Stomach (tissue), 9 donors: ENCODE data around the gene VAV3. TPM values are rescaled to one million over a fixed set of nuclear protein-coding genes. Genes with fewer than 3 reads are reported as not detected.

Source experiments
- DNase-seq, 2 donors: peaks; one replicate each; pipeline versions ENCODE4 v3.0.0 to v3.0.0-alpha.2; 2013 to 2019
- H3K27ac ChIP-seq, 5 donors: fragments of 200-600 bp in 4 of 5; sonication (generic) in 4 of 5; one replicate each; pipeline ENCODE4 v1.5.1; 2013 to 2019; ENCODE audit warnings: mild to moderate bottlenecking in 1 of 5, moderate library complexity in 1 of 5
- H3K27me3 ChIP-seq, 3 donors: fragments of 200-600 bp; sonication (generic); one replicate each; pipeline ENCODE4 v1.5.1; 2017 to 2019; ENCODE audit warnings: mixed run types in 1 of 3
- H3K36me3 ChIP-seq, 4 donors: fragments of 200-600 bp; sonication (generic); 1 replicate in 3 of 4; 2 replicates in 1 of 4; pipeline ENCODE4 v1.5.1; 2016 to 2019
- H3K4me1 ChIP-seq, 4 donors: fragments of 200-600 bp; sonication (generic); one replicate each; pipeline ENCODE4 v1.5.1; 2016 to 2019
- H3K4me3 ChIP-seq, 4 donors: fragments of 200-600 bp; sonication (generic) in 3 of 4; one replicate each; pipeline ENCODE4 v1.5.1; 2016 to 2019; ENCODE audit warnings: mild to moderate bottlenecking in 1 of 4
- H3K9me3 ChIP-seq, 4 donors: fragments of 200-600 bp; sonication (generic); one replicate each; pipeline ENCODE4 v1.5.1; 2016 to 2019
- CTCF ChIP-seq, 7 experiments: fragments of 450-650 bp in 4 of 7; fragments of 200-600 bp in 3 of 7; sonication (generic) in 3 of 7; IDR thresholded peaks; one replicate each; pipeline ENCODE4 v1.5.1; 2016 to 2019; ENCODE audit warnings: antibody characterized with exemption in 7 of 7, control low read depth in 2 of 7, mild to moderate bottlenecking in 1 of 7
- EP300 ChIP-seq: sonication (generic); formaldehyde crosslinking; IDR thresholded peaks from one replicate; pipeline ENCODE4 v1.6.1; 2017; ENCODE audit warnings: antibody characterized with exemption
- POLR2A ChIP-seq, 4 donors: fragments of 450-650 bp; IDR thresholded peaks; one replicate each; pipeline ENCODE4 v1.6.1; 2016; ENCODE audit warnings: antibody characterized with exemption in 4 of 4, control low read depth in 2 of 4, mild to moderate bottlenecking in 1 of 4, moderate library complexity in 1 of 4
- POLR2AphosphoS5 ChIP-seq, 3 donors: sonication (generic); formaldehyde crosslinking; IDR thresholded peaks; one replicate each; pipeline ENCODE4 v1.6.1; 2016; ENCODE audit warnings: antibody characterized with exemption in 3 of 3
- WGBS, 5 donors: extraction: QIAGEN DNeasy Blood & Tissue Kit in 3 of 5; methylation state at CpG; one replicate each; pipeline versions ENCODE4 v1.1.5 to v1.1.7; 2013 to 2018; 5-methylcytosine and 5-hydroxymethylcytosine counted together
- intact Hi-C: fragments of 100-400 bp; cut with DNase I; formaldehyde crosslinking; loops from one replicate; pipeline ENCODE4 v1.15.1; 2023; ENCODE audit warnings: low total_unique reads
- polyA plus RNA-seq, 3 donors: library from polyadenylated mRNA; stranded (reverse); fragments of 200-250 nt; gene quantifications; one replicate each; pipeline ENCODE4 v1.2.3, GENCODE V29; 2013
- total RNA-seq, 5 donors: library from RNA; depleted of rRNA; stranded (reverse); fragments of >200 nt; gene quantifications; one replicate each; pipeline versions ENCODE4 v1.1.0 to v1.2.3, GENCODE V29; 2014 to 2016
- donor health status: healthy with polysubstance abuse.
- donor health status: Bipolar disorder and iron deficiency.
- donor health status: healthy.

The VAV3 gene
- total and polyA plus RNA-seq, 8 donors = 5.7 to 29.3 (median 6.9) TPM

GRCh38 chr1:107927820-107928219, 37.2 kb downstream of the VAV3 start:
- no peak for DNase-seq
- H3K4me1 ChIP-seq = no peaks in the 10 kb centered on the region
- intact Hi-C loops = no loop called here
- no peak for TF ChIP-seq EP300
- no peak for TF ChIP-seq POLR2AphosphoS5 (IDR thresholded peaks at IDR 0.05)
- no peaks in the 10 kb centered on the region for H3K27me3 ChIP-seq
- no peak overlapping the region for H3K27ac ChIP-seq
- H3K9me3 ChIP-seq = no peaks in the 10 kb centered on the region
- WGBS, 5 donors = 71 to 95% (median 94%) methylated on average over 2 of the region's 2 CpGs
- H3K4me3 ChIP-seq = no peak overlapping the region
- H3K36me3 ChIP-seq = no peaks in the 10 kb centered on the region

- Histone ChIP-seq H3K4me3 (no peak overlapping the region), H3K27ac (no peak overlapping the region), H3K4me1 (no peaks in the 10 kb centered on the region), H3K9me3 (no peaks in the 10 kb centered on the region), H3K27me3 (no peaks in the 10 kb centered on the region), H3K36me3 (no peaks in the 10 kb centered on the region)
- 85 to 96% (median 93%) methylated on average over 3 of the region's 3 CpGs for WGBS, 5 donors
- TF ChIP-seq EP300 (no peak), POLR2A (IDR thresholded peaks at IDR 0.05) (no peak), POLR2AphosphoS5 (IDR thresholded peaks at IDR 0.05) (no peak), CTCF (IDR thresholded peaks at IDR 0.05) (no peak)
- no peak for DNase-seq
- intact Hi-C loops = no loop called here
Measured at GRCh38 chr1:107926436-107927080, 38.4 kb downstream of the VAV3 start.

- WGBS, 5 donors = 56 to 92% (median 80%) methylated on average over 1 of the region's 1 CpG
- intact Hi-C loops = no loop called here
- no peaks in the 10 kb centered on the region for H3K27me3 ChIP-seq
- no peak overlapping the region for H3K27ac ChIP-seq
- TF ChIP-seq CTCF (IDR thresholded peaks at IDR 0.05) = no peak
- TF ChIP-seq EP300 = no peak
- TF ChIP-seq POLR2AphosphoS5 (IDR thresholded peaks at IDR 0.05) = no peak
- no peak for TF ChIP-seq POLR2A (IDR thresholded peaks at IDR 0.05)
- H3K4me3 ChIP-seq = no peak overlapping the region
- DNase-seq = no peak
- no peaks in the 10 kb centered on the region for H3K4me1 ChIP-seq
- no peaks in the 10 kb centered on the region for H3K36me3 ChIP-seq
- no peaks in the 10 kb centered on the region for H3K9me3 ChIP-seq
Measured at GRCh38 chr1:107925565-107925964, 39.4 kb downstream of the VAV3 start.

- no peak overlapping the region for H3K4me3 ChIP-seq
- no peaks in the 10 kb centered on the region for H3K9me3 ChIP-seq
- intact Hi-C loops = no loop called here
- WGBS, 5 donors = 73 to 82% (median 78%) methylated on average over 6 of the region's 6 CpGs
- no peaks in the 10 kb centered on the region for H3K36me3 ChIP-seq
- no peak for TF ChIP-seq POLR2A (IDR thresholded peaks at IDR 0.05)
- no peak for TF ChIP-seq POLR2AphosphoS5 (IDR thresholded peaks at IDR 0.05)
- TF ChIP-seq EP300 = no peak
- no peaks in the 10 kb centered on the region for H3K27me3 ChIP-seq
- no peak overlapping the region for H3K27ac ChIP-seq
- no peak for DNase-seq
- no peaks in the 10 kb centered on the region for H3K4me1 ChIP-seq
Measured at GRCh38 chr1:107920999-107921398, 44.0 kb downstream of the VAV3 start.

- no peak for DNase-seq
- TF ChIP-seq POLR2AphosphoS5 (IDR thresholded peaks at IDR 0.05) = no peak
- TF ChIP-seq EP300 = no peak
- no peak for TF ChIP-seq POLR2A (IDR thresholded peaks at IDR 0.05)
- no peak for TF ChIP-seq CTCF (IDR thresholded peaks at IDR 0.05)
- no peaks in the 10 kb centered on the region for H3K27me3 ChIP-seq
- no peaks in the 10 kb centered on the region for H3K36me3 ChIP-seq
- 75 to 93% (median 83%) methylated on average over 1 of the region's 1 CpG for WGBS, 5 donors
- H3K4me3 ChIP-seq = no peak overlapping the region
- H3K9me3 ChIP-seq = no peaks in the 10 kb centered on the region
- no peaks in the 10 kb centered on the region for H3K4me1 ChIP-seq
- H3K27ac ChIP-seq = no peak overlapping the region
- intact Hi-C loops = no loop called here
Measured at GRCh38 chr1:107920561-107920960, 44.4 kb downstream of the VAV3 start.
